HG03175 (cell line): ENCODE measurements around the gene FUT6.
"Not testable (repeated sequence)": the region's sequence is repeated elsewhere in the genome, so short reads cannot be mapped to it uniquely, and the experiment has no call there.

ENCODE experiments used
- ATAC-seq: cut with Tn5 transposase; IDR thresholded peaks from one replicate; pipeline ENCODE4 v1.9.1; 2021; ENCODE audit warnings: mild to moderate bottlenecking, moderate library complexity; ENCODE audit not compliant: unreplicated experiment

FUT6 gene

DNA sequence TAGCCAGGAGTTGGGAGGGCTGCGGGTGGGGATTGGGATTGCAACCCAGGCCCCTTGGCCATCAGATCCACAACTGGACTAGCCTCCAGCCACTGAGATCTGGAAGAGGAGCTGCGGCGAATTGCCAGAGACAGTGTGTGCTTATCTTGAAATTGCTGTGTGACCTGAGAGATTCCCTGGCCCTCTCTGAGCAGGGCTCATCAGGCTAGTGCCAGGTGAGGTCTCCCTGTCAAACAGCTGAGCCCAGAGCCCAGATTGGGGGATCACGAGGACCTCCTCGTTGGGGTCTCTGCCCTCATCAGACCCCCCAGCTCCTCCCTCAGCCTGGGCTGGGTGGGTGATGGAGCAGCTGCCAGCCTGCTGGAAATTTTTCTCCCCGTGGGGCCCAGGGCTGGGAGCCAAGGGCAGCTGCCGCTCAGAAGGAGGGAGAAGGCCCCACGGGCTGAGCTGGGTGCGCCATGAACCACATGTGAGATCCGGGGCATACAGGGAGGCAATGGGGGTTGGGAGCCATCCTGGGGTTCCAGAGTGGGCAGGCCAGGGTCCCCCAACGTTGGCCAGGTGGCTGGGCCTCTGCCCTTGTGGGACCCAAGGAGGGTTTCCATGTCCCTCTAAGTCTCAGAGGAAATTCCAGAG lies 23.6 kb upstream of the FUT6 start:
- no peak for ATAC-seq

- ATAC-seq, result no peak
Observed at GRCh38 chr19:5857203-5858081, 17.9 kb upstream of the FUT6 start.

- ATAC-seq, result not testable (repeated sequence)
Observed at GRCh38 chr19:5855151-5855550, 15.6 kb upstream of the FUT6 start.

DNA sequence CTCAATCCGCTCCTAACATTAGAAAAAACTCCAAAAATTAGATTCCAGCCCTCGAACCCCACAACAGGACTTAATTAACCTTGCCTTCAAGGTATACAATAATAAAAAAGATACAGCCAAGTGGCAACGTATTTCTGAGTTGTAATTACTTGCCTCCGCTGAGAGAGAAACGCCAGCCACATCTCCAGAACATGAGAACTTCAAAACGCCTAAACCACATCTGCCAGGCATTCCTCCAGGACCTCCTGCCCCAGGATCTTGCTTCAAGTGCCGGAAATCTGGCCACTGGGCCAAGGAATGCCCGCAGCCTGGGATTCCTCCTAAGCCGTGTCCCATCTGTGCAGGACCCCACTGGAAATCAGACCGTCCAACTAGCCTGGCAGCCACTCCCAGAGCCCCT lies 14.6 kb upstream of the FUT6 start:
- ATAC-seq, result not testable (repeated sequence)

DNA sequence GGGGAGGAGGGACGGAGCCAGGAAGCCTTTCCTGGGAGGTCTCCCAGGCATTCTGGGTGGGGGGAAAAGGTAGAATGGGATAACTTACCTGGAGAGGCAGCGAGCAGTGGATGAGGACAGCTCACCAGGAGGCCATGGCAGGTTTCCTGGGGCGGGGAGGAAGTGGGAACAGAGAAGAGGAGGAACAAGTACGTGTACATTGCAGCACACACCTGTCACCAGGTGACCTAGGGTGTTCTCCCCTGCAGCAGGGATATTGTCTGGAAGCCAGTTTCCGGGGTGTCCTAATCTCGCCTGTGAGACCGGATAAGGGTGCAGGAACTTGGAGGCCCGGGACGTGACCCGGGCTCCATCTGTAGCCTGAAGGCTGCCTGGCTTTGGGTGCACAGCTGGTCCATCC lies 11.8 kb upstream of the FUT6 start, which contains the start of gene FUT3:
Gene FUT3, minus strand, starts transcription at position 148 of the 400 bp plus-strand sequence.
- no peak for ATAC-seq

GRCh38 chr19:5850743-5851293 lies 11.3 kb upstream of the FUT6 start:
- no peak for ATAC-seq

GRCh38 chr19:5850189-5850588 lies 10.7 kb upstream of the FUT6 start:
- no peak for ATAC-seq

- not testable (repeated sequence) for ATAC-seq
Observed at GRCh38 chr19:5848621-5849020, 9.1 kb upstream of the FUT6 start.

DNA sequence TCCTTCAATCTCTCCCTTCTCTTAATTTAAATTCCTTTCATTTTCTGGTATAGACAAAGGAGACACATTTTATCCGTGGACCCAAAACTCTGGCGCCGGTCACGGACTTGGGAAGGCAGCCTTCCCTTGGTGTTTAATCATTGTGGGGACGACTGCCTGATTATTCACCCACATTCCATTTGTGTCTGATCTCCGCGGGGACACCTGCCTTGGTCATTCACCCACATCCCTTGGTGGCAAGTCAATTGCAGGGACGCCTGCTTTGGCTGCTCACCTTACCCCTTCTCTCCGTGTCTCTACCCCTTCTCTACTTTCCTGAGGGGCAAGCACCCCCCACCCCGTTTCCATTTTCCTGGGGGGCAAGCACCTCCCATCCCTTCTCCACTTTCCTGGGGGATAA lies 8.3 kb upstream of the FUT6 start:
- not testable (repeated sequence) for ATAC-seq

DNA sequence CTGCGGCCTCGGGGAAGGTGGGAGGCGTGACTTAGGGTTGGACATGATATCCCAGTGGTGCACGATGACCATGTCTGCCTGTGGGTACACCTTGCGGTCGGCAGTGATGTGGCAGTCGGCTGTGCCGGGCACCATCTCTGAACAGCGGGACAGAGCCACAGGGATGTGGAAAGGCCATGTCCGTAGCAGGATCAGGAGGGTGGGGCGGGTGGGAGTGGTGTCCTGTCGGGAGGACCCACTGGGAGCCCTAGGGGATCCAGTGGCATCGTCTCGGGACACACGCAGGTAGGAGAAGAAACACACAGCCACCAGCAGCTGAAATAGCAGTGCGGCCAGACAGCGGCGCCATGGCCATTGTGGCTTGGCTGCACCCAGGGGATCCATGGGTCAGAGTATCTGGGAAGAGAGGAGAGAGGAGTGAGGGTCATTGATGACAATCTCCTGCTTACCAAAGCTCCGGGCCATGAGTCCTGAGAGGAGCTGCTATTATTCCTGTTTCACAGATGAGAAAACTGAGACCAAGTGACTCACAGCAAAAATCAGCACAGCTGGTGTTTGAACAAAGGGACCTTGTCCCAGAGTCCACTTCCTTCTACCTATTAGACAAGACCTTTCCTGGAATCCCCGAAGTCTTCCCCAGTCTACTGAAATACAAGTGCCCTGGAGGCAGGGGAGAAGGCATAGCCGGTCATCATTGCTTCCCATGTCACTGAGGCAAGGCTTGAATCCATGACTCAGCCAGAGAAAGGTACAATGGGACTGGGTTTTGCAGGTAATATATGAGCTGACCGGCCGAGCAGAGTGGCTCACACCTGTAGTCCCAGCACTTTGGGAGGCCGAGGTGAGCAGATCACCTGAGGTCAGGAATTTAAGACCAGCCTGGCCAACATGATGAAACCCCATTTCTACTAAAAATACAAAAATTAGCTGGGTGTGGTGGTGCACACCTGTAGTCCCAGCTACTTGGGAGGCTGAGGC lies 5.2 kb upstream of the FUT6 start:
- no peak for ATAC-seq

DNA sequence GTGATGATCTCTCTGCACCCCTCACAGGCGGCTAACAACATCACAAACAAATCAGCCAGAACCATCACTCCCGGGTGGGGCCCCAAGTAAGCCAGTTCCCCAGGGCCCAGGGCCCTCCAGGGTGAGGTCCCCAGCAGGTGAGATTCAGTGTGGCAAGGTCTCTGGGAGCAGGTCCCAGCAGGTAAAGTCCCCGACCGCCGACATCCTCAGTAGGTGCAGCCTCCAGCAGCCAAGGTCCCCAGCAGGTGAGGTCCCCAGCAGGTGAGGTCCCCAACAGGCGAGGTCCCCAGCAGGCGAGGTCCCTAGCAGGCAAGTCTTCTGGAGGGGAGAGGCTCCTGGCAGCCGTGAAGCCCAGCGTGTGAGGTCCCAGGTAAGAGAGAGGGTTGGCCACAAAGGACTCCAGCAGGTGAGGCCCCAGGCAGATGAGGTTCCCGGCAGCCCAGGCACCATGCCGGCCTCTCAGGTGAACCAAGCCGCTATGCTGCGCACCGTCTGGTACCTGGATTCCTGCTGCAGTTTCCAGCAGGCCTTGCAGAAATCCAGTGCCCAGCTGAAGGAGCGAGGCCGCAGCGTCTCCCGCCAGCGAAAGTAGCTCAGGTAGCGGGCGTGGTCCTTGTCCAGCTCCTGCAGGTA lies 3.9 kb upstream of the FUT6 start:
- no peak for ATAC-seq

DNA sequence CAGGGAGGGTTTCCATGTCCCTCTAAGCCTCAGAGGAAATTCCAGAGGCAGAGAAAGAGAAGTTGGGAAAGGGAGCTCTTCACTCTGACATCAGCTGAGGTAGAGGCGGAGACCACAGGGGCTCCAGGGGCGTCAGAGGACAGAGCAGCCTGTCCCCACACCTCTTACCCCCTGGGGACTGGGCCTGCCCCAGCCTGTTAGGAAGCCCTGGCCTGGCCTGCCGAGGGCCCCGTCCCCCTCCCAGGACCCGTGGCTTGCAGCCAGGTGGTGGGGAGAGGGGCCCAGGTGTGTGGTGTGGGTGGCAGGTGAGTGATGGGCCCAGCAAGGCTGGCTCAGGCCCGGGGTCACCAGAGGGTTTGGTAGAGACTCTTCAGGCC lies 2.2 kb upstream of the FUT6 start:
- ATAC-seq, result not testable (repeated sequence)

GRCh38 chr19:5838353-5839064 lies 993 bp downstream of the FUT6 start:
- ATAC-seq, result no peak

- ATAC-seq, result no peak
Observed at GRCh38 chr19:5837761-5838352, 1.6 kb downstream of the FUT6 start.

GRCh38 chr19:5832527-5833216 lies 6.8 kb downstream of the FUT6 start:
- no peak for ATAC-seq

- ATAC-seq, result no peak
Observed at GRCh38 chr19:5832061-5832460, 7.4 kb downstream of the FUT6 start.

GRCh38 chr19:5831159-5831558 lies 8.3 kb downstream of the FUT6 start:
- ATAC-seq, result no peak

GRCh38 chr19:5829567-5830310 lies 9.8 kb downstream of the FUT6 start:
- no peak for ATAC-seq
